SKM-1 (cell line): ENCODE data around the gene PNMT.

Experiments used
- DNase-seq: peaks from one replicate; lab custom pipeline; 2025; ENCODE audit not compliant: unreplicated experiment; lab: John Stamatoyannopoulos, UW

The PNMT gene

DNA sequence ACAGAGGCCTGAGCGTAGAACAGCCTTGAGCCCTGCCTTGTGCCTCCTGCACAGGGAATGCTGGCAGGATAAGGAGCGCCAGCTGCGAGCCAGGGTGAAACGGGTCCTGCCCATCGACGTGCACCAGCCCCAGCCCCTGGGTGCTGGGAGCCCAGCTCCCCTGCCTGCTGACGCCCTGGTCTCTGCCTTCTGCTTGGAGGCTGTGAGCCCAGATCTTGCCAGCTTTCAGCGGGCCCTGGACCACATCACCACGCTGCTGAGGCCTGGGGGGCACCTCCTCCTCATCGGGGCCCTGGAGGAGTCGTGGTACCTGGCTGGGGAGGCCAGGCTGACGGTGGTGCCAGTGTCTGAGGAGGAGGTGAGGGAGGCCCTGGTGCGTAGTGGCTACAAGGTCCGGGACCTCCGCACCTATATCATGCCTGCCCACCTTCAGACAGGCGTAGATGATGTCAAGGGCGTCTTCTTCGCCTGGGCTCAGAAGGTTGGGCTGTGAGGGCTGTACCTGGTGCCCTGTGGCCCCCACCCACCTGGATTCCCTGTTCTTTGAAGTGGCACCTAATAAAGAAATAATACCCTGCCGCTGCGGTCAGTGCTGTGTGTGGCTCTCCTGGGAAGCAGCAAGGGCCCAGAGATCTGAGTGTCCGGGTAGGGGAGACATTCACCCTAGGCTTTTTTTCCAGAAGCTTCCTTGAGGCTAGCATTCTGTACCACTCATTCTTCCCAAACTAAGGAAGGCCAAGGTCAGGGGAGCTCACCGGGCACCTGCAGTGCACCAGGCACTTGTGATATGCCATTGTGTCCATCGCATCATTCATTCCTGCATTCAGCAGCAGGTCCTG lies 1.9 kb downstream of the PNMT start:
- DNase-seq, result no peak

DNA sequence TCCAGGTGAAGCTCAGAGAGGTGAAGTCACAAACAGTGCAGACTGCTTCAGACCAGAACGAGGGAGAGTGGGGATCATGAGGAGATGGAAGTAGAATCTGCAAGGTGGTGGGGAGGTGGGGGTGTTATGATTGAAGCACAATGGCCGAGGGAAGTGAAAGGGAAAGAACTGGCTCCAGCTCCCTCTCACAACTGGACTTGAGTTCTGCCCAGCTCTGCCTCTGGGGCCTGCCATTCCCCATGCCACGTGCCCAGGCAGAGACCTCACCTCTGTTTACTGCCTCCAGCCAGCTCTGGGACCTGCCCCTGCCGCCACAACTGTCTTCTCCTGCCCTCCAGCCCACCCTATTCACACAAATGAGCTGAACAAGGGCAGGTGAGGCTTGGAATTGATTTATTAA lies 2.5 kb downstream of the PNMT start:
- DNase-seq, result no peak

DNA sequence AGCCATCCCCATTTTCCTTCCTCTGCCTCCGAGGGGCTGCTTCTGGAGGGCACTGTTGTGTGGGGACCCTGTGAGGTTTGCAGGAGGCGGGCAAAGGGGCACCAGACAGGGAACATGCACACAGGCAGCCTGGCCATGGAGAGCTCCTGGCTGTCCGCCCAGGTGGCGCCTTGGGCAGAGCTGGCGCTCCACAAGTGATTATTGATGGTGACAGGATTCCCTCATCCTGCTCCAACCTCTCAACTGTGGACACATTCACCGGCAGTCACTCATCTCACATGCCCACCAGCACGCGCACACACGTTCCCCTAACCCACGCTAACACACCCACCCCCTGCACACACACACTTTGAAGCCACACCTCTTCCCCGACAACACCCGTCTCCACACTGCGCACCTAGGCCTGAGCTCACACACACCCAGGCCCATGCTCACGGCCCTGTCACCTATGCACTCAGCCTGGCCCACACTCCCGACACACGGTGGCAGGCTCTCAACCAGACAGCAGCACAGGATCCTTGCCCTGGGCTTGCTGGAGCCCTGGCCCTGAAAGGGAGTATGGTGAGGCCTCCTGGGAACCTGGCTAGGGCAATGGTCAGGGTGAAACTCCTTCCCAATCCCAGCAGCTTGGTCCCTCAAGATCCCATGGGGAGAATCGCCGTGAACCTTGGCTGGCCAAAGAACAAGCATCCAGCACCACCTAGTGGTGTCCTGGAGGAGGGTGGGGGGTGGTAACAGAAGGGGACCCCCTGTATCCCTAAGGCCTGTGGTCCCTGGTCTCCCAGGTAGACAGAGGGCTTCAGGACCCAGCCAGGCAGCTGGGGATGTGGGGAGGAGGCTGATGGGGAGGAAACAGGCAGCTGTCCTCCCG lies 3.6 kb downstream of the PNMT start:
- DNase-seq, result no peak

DNA sequence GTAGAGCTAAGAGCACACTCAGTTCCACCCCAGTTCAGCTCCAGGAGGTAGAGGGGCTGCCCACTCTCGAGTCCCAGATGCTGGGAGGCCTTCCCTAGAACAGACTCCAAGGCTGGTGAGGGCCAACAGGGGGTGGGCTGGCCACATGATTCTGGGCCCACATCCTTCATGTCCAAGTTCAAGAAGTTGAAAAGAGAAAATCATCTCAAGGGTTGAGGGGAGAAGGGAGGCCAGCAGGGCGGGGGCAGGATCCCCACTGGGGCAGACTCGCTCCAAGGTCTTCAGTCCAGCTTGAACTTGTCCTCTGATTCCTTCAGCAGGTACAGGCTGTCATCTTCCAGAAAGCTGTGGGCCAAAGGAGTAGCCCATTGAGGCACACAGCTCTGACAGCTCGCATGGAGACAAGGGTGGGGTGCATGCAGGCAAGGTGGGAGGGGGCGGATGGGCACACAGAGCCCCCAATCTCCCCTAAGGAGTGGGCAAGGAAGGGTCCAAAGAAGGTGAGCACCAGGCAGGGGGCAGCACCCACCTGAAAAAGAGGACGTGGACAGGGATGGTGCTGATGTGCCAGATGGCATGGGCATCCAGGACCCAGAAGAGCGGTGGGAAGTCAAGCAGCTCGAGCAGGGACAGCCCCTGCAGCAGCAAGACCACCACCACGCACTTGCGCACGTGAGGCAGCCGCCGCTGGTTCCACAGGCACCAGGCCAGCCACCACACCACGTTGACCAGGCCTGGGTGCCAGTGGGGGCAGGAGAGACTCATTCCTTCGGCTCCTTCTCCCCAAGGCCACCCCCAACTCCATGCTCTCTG lies 4.5 kb downstream of the PNMT start:
- no peak for DNase-seq

DNA sequence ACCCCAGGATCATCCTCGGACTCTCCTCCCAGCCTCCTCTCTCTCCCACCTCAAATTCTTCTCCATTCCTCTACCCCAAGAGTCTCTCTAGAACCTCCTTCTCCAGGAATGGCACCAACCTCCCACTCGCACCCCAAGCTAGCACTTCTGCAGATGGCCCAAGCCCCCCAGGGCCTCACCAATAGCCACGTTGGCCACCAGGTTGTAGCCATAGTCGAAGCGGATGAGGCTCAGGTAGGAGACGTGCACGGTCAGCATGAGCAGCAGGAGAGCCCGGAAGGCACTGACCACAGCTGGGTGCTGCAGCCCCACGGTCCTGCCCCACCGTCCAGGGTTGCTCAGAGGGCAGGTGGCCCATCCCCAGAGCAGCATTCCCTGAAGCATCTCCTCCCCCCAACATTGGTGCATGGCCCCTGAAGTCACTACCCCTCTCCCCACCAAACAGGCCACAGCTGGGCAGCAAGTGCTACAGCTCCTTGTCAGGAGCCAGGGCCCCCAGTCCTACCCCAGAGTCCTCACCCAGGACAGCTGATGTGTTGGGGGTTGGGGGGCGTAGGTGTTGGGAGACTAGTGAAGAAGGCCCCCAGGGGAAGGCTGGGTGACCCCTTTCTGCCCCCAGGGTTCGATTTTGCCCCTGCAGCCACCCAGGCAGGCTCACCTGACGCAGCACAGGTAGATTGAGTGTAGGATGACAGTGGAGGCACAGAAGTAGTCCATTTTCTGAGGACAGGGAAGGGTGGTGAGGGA lies 5.3 kb downstream of the PNMT start:
- DNase-seq, result no peak

DNA sequence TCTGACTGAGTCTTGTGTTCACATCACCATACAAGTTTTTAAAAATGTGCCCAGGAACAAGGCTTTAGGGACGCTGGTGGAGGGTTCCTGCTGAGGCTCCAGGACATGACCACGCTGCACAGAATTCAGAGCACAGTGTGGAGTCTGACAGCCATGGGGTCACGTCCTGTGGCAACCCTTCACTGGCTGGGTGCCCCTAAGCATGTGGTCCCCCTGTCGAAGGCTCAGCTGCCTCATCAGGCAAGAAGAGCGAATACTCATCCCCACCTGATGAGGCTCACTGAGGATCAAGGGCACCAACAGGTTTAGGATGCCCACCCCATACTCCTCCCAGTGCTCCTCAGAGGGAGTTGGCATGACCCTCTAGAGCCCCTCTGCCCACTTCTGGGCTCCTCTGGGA lies 5.9 kb downstream of the PNMT start:
- no peak for DNase-seq

DNA sequence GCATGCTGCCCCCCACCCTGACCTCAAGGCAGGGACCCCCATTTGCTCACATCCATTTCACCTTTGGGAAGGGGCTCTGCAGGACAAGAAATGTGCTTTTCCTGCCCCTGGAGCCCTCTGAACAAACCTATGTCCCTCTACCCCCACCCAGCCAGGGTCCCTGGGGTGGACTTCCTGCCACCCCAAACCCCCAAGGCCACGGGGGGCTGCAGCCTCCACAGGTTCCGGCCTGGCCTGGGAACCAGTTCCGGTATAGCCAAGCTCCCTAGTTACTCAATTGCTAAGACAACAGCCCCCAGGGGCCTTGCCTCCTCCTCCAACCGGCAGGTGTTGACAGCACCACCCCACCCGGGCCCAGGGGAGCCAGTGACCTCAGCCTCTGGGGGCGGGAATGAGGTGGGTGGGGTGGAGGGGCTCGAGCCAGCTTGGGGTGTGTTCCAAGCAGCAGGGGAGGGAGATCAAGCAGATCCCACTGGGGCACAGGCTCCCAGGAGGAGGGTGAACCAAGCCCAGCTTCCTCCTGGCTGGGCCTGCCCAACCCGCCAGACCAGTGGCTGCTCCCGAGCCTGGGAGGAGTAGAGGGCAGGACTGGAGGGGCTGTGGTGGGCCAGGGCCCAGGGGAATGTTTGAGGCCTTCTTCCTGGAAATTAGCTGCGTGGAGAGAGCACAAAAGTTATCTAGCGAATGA lies 6.6 kb downstream of the PNMT start:
- DNase-seq, result no peak

DNA sequence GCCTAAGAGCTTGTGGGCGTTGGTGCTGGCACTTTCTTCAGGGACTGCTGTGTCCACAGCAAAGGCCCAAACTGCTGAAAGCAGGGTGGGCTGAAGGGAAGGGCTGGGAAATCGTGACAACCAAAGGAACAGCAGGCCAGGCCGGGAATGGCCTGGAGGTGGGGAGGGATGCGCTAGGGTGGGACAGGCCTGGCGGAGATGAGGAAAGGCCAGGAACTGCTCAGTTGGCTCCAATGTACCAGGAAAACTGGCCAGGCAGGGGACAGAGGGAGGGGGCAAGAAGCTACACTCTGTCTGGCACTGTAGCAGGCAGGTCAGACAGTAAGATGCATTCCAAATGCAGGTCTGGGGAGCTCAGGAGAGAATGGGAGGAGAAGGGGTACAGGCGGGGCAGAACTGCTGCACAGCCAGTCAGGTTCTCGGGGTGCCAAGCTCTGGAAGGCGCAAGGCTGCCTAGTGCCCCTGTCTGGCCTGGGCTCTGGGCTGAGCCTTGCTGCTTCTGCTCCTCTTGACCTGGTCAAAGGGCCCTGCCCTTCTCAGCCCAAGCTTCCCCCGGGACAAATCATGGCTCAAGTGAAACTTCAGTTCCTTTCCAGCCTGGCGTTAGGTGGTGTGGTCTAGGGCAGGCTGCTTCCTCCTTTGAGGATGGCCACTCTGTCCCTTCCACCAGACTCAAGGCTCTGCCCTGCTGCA lies 7.3 kb downstream of the PNMT start:
- no peak for DNase-seq

DNA sequence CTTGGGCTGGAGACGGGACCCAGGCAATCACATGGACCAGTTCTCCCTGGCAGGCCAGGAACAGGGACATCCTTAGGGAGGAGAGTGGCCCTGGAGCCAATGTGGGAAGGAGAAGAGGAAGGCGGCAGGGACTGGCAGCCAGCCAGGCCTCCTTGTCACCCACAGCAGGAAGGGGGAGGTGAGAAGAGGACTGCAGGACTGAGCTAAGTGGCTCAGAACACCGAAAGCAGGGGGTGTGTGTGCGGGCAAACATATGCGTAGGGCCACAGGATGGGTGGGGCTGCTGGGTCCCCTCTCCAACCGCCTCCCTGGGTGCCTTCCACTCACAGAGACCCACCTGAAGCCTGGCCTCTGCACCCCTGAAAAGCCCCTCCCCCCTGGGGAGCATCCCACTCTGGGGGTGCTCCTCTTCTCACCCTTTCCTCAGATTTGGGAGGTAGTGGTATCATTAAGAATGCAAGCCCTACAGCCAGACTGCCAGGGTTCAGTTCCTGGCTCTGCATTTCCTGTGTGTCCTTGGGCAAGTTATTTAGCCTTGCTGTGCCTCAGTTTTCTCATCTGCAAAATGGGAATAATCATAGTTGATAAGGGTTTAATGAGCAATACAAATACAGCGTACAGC lies 8.1 kb downstream of the PNMT start:
- no peak for DNase-seq

DNA sequence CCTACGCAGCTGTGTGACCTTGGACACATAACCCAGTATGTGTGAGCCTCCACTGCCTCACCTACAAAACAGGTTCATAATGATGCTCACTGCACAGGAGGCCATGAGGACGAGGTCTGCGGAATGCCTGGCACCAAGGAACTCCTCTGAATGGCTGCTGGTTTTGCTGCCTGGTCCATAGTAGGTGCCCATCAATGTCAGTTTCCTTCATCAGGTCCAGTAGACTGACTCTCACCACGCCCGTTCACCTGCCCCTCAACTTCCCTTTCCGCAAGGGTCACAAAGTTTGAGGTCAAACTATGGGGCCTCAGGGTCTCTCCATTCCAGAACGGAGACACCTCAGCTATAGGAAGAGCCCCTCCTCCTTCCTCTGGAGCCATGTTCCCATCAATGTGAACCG lies 8.8 kb downstream of the PNMT start:
- DNase-seq, result no peak

DNA sequence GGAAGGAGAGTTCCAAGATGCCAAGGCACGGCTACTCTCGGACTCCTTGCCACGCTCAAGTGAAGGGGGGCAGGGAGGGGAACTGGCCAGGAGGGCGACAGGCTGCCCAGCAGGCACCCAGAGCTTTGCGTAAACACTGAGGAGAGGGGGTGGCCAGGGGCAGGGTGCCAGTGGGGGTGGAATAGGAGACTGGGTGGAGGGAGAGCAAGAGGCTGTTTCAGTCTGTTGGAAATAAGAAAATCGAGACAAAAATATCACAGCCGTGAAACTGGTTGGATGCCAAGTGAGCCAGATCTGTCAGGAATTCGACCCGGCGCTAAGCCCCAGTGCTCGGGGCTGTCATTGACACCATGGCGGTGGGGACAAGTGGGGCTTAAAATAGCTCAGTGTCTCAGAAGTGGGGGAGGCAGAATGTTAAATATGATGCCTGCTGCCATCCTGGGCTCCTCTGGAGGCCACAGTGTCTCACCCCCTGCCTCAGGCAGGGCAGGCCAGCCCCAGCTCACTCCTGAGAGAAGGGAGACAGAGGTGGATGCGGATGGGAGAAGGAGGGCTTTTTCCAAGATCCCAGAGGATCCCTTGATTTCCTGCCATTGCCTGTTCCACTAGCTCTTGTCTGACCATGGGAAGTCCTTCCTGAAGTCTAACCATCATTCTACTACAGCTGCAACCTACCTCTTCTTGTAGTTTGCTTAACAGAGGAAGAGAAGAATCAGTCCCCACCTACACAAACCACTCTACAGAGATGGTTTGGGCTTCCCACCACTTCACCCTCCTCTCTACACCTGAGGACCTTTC lies 9.5 kb downstream of the PNMT start:
- no peak for DNase-seq

DNA sequence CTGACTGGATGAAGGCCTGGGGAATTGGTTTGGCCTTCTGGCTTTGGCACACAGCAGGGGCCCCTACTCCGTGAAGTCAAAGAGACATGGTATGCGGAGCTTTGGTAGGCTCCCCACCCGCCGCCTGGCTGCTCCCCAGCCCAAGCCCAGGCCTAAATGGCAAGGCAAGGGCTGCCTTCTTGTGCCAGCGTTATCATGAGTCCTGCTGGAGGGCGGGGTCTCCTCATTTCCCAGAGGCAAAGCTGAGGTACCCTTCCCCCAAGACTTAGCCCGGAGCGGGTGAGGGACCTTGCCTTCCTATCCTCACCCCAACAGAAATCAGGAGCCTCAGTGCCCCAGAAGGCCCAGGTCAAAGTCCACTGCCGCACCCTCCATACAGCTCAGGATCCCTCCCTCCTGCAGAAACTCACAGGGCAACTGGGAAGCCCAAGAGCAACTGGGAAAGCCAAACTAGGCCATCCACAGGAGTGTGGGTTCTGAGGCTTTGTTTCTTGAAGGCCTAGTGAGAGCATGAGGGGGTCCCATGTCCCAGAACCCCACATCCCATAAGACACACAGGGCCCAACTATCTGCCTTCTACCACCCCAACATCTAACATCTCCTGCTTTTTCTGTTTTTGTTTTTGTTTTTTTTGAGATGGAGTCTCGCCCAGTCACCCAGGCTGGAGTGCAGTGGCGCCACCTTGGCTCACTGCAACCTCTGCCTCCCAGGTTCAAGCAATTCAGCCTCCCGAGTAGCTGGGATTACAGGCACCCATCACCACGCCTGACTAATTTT lies 10.3 kb downstream of the PNMT start:
- DNase-seq, result no peak

DNA sequence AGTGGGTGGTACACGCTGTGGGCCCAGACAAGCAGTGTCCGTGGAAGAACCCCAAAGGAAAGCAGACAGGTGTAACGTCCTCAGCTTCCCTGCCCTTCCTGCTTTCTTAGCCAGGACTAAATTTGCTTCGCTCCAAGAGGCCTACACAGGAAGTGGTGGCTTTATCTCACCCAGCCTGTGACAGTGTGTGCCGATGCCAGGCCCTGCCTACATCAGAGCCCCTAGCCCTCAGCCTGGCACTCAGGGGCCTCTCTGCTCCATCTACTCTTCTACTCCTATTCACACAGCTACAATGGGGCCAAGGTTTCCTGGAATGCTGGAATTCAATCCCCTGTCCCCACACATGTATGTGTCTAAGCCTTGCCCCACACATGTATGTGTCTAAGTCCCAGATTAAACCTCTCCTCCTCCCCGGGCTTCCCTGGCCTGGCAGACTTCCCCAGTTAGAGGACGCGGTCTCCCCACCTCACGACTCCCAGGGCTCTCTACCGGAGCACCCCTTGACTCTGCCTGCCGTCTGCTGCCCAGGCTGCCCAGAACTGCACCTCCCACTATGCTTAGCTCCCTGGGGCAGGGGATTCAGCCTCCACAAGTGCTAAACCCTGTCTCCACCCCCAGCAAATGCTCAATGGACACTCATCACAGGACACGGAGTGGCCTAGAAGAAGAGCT lies 11.4 kb downstream of the PNMT start:
- no peak for DNase-seq

DNA sequence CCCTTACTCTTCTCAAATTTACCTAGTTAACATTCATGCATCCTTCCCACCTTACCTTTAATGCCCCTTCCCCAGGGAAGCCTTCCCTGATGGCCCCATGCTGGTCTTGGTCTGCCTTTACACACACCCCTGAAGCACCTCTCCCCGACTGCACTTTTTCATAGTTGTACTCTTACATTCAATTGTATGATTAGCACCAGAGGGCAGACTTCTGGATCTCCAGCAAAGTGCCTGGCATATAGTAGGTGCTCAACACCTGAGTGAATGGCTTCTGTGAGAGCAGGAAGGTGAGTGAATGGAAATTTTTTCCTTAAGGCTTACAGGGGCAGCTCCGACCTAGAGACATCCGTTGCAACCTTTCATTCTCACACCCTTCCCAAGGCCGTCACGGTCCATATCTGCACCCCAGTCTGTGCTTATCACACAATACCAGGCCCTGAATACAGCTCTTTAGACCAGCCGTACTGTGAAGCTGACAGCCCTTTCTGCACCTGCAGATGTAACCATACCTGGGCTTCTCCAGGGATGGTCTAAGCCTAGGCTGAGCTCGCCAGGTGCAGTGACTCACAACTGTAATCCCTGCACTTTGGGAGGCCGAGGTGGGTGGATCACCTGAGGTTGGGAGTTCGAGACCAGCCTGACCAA lies 15.2 kb downstream of the PNMT start:
- no peak for DNase-seq

DNA sequence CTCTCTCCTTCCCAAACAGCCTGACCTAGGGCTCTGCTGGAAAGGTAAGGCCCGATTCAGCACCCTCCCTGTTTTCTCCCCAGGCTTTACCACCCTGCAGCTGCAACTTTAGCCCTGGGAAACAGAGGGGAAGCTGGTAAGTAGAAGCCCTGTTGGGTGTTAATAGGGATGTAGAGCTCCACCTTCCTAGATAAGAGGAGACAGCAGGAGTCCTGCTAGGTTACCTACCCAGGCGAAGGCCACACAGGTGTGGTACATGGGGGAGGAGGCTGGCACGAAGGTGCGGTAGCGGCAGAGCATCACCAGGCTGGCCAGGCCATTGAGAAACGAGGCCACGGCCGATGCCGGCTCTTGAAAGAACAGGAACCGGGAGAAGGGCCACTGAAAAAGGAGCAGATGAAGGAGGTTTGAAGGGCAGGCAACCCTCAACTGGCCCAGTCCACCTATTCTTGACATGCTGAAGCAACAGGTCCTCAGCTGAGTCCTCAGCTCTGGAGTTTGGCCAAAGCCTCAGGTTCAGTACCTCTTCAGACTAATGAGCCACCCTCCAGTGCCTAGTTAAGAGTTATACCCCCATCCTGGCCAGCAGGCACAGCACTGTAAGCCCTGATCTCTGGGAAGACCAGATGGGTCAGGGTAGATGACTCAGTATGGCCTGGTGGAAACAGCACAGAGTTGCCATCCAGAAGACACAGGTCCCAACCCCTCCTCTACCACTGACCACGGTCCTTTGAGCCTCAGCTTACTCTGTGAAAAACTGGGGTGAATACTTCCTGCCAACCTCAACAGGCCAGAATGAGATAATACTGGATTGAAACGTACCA lies 16.3 kb downstream of the PNMT start:
- no peak for DNase-seq

DNA sequence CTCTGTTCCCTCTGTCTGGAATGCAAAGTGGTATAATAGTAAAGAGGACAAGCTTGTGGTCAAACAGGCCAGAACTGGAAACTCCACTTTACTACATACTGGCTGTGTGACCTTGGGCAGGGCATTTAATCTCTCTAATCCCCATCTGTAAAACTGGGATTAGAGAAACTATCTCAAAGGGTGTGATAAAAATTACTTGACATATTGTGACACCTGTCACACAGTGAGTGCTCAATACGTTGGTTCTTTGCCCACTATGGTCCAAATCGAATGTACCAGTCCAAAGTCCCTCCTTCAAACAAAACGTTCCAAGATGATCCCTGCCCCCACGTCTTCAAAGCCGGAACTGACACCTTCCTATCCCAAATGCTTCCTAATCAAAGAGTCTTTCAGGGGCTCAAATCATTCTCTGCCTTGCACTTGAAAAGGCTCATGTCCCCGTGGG lies 18.9 kb downstream of the PNMT start:
- no peak for DNase-seq
